22Rv1 (cell line): ENCODE results near the gene BHLHE40.

Experiments
- H3K27ac ChIP-seq: fragments of 450-650 bp; 2 replicates; pipeline ENCODE4 v1.5.1; 2017
- ZFX ChIP-seq: fragments of 450-650 bp; IDR thresholded peaks from 2 replicates; pipeline ENCODE4 v1.6.1; 2017; ENCODE audit warnings: antibody characterized with exemption, borderline replicate concordance
- TF ChIP-seq, protein P1 (sequence below): fragments of 450-650 bp; IDR thresholded peaks from 2 replicates; pipeline ENCODE4 v1.5.1; 2017; ENCODE audit warnings: mild to moderate bottlenecking

Gene BHLHE40

DNA sequence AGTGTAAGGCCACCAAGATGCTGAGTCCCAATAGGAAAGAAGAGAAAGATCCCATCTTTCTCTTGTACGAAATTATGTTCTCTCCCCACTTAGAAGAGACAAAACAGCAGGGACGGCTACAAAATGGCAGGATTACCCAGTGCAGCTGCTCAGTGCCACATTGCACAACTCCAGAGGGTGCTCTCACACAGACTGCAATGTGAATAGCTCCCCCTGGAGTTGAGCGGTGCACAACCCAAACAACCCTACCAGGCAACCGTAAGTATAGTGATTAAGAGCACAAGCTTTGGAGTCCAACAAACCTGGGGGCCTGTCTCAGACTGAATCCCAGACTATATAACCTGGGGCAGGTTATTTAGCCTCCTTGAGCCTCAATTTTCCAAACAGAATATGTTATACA, 3.1 kb upstream of the BHLHE40 start:
- TF ChIP-seq, protein P1, sequence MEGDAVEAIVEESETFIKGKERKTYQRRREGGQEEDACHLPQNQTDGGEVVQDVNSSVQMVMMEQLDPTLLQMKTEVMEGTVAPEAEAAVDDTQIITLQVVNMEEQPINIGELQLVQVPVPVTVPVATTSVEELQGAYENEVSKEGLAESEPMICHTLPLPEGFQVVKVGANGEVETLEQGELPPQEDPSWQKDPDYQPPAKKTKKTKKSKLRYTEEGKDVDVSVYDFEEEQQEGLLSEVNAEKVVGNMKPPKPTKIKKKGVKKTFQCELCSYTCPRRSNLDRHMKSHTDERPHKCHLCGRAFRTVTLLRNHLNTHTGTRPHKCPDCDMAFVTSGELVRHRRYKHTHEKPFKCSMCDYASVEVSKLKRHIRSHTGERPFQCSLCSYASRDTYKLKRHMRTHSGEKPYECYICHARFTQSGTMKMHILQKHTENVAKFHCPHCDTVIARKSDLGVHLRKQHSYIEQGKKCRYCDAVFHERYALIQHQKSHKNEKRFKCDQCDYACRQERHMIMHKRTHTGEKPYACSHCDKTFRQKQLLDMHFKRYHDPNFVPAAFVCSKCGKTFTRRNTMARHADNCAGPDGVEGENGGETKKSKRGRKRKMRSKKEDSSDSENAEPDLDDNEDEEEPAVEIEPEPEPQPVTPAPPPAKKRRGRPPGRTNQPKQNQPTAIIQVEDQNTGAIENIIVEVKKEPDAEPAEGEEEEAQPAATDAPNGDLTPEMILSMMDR: peak; percentile 53
- TF ChIP-seq ZFX: no peak
- no peak overlapping the region for H3K27ac ChIP-seq

DNA sequence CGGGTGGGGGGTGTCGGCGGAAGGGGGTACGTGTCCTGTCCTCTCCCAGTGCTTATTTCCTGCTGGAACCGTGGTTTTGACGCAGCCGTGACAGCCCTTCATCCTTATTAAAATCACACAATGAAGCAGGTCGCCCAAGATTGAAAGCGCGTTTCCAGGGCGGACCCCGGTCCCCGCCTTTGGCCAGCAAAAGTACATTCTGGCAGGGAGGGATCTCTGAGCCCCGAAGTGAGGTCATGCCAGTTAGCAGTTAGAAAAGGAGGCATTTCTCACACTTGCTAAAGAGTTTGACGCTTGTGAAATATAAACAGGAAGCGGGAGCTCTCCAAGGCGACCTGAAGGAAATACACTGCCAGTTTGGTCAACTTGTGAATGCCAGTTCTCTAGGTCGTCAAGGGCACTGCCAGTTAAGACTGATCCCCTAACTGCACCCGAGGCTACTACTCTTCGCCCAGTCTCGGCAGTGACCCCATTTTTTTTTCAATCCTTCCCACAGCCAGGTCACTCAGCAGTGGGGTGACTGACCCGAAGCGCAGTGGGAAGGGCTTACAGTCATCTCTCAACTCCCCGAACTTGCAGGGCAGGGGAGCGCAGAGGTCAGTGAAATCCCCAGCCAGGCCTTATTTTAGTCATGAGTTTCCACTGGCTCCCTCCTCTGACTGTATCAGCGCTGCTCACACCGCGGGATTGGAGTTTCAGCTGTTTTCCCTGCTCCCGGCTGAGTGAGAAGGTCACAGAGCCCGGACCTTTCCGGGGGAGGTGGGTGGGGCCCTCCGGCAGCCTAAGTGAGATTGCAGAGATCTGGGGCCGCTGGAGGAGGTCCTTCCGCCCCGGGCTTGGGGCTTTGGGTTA, 2.0 kb upstream of the BHLHE40 start:
- no peak for TF ChIP-seq ZFX
- TF ChIP-seq, protein P1: no peak
- no peak overlapping the region for H3K27ac ChIP-seq

DNA sequence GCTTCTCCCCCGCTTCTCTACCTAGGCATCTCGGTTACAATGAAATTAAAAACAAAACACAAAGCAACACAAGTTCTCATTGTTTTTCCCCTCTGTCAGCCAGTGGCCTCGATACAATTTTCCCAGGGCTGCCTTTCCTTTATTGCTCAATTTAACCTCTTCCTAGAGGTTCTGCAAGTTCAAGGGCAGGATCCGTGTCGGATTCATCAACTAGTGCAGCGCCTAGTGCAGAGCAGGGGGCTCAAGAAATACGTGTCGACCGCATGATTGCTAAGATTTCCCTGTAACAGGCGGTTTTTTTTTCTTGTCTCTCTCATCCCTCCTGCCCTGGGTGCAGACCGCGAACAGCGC, 1.4 kb upstream of the BHLHE40 start:
- H3K27ac ChIP-seq: no peak overlapping the region
- TF ChIP-seq, protein P1: no peak
- TF ChIP-seq ZFX: no peak

DNA sequence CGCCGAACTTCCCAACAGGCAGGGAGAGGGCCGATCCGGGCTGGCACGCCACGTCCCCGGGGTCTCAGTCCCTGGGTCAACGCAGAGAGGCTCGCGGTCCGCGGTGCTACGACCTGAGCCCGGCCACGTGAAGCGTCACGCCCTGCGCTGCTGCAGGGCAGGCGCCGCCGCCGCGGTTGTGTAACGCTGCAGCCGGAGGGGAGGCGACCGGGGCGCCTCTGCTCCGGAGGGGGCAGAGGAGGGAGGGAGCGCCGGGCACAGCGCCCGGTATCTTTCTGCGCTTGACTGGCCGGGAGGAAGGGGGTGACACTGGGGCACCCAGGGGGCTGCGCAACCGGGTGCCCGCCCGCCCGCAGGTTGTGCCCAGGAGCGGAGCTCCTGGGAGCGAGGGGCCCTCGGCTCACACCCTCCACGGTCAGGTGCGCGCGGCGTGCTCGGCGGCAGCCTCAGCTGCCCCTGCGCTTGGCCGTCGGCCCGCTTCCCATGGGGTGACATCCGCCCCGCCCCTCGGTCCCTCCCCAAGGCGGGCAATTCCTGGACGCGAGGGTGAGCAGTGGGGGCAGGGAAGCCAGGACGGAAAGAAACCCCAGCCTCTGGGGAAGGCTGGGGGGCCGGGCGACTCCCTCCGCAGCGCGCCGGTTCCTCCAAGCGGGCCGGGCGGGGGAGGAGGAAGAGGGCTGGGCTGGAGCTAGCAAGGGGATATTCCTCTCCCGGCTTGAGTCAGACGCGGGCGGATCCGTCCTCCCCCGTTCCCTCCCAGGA, 852 bp upstream of the BHLHE40 start:
- TF ChIP-seq, protein P1: no peak
- no peak for TF ChIP-seq ZFX
- no peak overlapping the region for H3K27ac ChIP-seq

DNA sequence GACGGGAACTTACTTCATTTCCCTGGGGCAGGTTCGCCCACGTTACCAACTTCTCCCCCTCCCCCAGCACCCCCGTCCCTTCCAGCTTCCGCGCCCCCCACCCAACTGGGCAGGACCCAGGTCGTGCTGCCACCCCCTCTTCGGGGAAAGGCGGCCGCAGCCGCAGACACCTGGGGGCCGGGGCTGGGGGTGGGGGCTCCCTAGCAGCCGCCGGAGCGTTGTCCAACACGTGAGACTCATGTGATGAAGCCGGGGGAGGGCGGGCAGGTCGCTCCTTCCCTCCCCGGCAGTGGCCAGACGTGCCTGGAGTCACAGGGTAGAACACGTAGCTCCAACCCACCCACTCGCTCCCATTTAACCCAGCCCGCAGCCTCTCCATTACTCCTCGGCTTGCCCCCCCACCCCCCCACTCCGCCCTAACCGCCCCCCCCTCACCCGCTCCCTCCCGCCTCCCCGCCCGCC, 240 bp upstream of the BHLHE40 start:
- TF ChIP-seq, protein P1: no peak
- TF ChIP-seq ZFX: no peak
- no peak overlapping the region for H3K27ac ChIP-seq

DNA sequence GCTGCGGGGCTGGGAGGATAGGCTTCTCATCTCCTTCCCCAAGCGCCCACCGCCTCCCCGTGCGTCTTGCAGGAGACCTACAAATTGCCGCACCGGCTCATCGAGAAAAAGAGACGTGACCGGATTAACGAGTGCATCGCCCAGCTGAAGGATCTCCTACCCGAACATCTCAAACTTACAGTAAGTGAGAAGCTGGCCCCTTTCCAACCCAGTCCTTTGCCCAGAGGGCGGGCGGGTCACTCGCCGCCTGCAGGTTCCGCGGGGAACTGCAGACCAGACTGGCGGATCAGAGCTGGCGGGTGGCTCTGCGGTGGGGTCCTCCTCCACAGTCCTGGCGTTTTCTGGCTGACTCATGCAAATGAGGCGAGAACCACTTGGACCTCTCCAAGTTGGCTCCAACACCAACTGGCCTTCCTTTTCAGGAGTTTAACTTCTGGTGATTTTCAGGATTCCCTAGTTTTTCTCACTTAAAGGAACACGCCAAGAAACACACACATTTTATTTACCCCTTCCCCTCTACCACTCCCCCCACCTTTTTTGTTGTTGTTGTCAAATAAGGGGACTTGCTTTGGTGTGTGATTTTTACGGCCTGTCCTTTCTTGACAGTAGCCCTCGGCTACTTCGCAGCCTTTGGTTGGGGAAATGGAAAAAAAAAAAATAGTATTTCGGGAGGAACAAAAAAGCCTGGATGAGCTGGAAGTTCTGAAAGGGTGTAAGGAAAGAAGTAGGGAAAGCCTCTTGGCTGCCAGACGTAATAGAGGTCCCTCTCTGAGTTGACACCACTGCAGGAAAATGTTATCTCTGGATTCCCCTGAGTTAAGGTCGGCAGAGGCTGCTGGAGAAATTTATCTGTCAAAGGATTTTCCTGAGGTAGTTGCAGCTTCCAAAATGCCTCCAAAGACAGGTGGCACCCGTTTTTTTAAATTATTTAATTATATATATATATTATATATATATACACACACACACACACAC, 1.3 kb downstream of the BHLHE40 start:
- no peak for TF ChIP-seq ZFX
- TF ChIP-seq, protein P1: peak; percentile 95
- no peak overlapping the region for H3K27ac ChIP-seq
